Activated effector memory CD4-positive, alpha-beta T cell treated with anti-CD3 and anti-CD28 coated beads, Interleukin-2, amount 50 U/mL, for 16 hours (primary cell): ENCODE data around the gene VTN.

Experiments
- DNase-seq: peaks from one replicate; pipeline ENCODE4 v3.0.0-alpha.2; 2020

Gene VTN, protein sequence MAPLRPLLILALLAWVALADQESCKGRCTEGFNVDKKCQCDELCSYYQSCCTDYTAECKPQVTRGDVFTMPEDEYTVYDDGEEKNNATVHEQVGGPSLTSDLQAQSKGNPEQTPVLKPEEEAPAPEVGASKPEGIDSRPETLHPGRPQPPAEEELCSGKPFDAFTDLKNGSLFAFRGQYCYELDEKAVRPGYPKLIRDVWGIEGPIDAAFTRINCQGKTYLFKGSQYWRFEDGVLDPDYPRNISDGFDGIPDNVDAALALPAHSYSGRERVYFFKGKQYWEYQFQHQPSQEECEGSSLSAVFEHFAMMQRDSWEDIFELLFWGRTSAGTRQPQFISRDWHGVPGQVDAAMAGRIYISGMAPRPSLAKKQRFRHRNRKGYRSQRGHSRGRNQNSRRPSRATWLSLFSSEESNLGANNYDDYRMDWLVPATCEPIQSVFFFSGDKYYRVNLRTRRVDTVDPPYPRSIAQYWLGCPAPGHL

DNA sequence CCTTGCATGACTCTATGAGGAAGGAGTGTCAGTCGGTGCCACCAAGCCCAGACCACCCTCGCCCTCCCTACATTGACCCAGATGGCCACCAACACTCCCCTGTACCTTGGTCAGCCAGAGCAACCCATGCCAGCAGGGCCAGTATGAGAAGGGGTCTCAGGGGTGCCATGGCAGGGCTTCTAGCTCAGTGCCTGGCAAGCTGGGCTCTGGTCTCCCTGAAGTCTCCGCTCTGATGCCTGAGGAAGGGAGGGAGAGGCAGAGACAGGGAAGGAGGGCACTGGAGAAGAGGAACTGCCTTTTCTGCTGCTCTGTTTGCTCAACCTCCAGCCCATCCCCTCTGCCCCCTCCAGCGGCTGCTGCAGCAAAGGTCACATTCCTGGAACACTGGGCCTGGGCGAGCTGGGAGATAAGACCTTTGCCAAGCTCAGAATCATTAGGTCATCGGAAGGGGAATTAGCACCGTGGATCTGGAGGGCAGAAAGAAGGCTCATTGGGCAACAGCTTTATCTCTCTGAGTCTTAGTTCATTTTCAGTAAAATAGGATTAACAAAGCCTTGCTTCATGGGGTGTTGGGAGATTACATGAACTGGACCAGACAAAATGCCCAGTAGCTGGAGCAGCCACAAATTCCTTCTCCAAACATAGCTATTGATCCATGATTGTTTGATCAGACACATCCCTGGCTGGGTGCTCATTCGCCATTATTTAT, at the start of gene VTN:
Gene VTN (minus strand): TSS at position 273 of the 709 bp plus-strand sequence. CDS start 104 bp downstream, at position 169.
- no peak for DNase-seq

DNA sequence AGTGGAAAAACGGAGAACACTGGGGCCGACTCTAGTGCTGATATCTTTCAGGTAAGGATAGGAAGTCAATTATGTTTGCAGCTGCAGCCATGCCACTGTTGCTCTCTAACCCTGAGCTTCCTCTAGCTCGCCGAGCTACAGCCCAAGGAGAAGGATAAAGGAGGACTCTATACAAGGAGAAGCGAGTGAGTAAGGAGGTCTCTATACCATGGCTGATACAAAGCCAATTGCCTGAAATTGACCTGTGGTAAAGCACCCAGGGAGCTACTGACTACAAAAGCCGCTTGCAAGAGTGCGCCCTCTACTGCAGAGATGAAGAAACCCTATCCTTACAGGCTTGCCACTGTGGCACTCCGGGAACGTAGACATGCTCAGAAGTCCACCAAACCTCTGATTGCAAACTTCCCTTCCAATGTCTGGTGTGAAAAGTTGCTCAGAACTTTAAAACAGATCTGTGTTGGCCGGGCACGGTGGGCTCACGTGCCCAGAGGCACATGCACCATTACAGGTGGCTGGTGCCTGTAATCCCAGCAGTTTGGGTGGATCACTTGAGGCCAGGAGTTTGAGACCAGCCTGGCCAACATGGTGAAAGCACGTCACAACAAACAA, 46.7 kb upstream of the VTN start:
- DNase-seq, result peak; percentile 77

DNA sequence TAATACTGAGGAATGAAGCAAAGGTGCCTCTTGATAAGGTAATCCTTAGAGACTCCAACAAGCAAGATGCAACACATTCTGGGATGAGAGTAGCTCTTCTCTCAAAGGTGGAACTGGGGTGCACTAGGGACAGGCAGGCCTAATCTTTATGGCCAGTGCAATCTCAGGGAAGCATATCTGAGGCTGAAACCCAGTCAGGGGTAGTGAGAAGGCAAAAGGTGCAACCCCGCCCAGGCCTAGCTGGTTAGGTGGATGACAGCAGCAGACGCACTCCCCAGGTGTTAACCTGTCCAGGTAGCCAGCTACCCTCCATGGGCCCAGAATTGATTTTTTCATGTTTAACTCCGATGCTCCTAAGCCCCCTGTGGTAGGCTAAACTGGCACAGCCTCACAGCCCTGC, 45.8 kb upstream of the VTN start:
- no peak for DNase-seq

DNA sequence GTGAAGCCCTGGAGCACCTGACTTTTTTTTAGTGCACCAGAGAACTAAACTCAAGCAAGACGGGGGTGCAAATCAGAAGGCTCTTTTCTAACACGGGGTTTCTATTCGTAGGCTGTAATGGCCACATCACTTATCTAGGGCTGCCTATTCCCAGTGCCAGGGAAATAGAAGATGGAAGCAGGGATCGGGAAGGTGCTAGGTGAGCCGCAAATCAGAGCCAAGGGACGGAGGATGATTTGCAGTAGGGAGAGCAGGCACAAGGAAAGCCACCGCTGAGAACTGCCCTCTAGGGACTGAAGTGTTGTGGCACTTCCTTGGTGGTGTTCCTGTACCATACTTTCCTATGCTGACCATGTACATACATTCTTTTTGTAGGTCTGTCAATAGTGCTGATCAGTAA, 43.7 kb upstream of the VTN start:
- DNase-seq, result no peak

DNA sequence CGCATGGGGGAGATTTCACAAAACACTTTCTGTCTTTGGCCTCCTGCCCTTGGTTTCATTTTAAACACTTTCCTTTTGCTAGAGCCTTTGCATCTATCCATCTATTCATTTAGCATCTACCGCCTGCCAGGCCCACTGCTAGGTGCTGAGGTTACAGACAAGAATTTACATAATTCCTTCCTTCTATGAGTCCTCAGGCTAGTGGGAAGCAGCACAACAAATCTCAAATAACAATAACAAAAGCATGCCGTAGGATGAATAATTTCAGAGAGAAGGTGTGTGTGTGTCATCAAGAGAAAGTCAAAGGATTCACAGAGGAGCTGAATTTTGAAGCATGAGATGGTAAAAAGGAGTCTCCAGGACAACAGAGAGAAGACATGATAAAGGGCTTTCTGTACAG, 42.0 kb upstream of the VTN start:
- DNase-seq, result no peak

DNA sequence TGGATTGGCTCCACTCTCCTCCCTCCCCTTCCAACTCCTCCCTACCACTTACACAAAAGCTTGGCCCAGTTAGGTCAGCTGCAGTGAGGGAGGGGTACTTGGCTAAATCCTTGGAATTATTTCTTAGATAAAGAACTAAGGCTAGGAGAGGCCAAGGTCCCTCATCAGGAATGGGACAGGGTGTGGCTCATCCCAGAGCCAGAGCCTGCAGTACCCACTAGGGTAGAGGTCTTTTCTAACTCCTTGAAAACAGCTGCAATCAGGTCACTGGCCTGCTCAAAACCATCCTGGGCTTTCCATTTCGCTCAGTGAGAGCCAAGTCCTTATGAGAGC, 37.8 kb upstream of the VTN start:
- DNase-seq, result no peak

DNA sequence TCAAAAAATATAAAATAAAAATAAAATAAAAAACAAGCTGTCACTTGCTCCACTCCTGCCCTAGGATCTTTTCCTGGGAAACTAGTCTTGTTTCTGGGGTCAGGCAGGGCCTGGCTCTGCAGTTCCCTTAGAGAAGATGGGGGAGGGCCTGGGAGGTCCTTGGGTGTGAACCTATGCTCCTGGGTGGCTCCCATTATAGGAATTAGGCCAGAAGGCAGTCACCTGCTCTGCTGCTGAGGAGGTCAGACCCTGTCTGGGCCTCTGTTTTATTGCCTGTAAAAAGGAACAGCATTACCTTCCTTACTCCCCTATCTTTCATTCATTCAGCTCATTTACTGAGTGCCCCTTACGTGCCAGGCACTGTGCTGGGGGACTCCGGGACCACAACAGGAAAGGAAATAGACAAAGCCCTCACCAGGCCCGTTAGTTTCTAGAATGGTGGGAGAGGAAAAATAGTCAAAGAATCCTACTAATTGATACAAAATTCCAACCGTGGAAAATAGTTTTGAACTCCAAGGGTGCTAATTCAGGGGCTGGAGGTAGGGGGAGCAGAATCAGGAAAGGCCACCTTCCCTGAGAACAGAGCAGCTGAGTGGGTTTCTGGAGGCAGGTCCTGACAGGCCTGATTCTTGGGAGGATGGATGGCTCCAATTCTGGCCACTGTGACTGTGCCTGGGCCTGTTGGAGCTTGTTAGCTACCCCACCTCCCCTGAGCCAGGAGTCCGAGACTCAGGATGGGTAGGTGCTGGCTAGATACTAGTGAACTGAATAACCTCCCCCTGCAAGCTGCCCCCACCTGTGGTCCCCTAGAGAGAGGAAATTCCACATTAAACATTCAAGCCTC, 37.2 kb upstream of the VTN start:
- no peak for DNase-seq

DNA sequence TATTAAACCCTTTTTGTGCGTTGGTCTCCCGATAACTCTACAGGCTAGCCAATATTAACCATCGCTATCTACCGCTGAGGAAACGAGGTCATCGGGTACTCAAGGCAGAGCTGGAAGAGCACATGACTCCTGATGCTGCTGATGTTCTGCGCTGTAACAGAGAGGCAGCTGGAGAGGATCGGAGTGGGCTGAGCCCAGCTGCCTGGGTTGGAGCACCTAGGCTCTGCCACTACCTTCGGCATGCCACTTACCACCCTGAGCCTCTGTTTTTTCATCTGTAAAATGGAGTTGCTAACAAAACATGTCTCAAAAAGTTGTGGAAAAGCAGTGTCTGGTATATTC, 36.3 kb upstream of the VTN start:
- no peak for DNase-seq

DNA sequence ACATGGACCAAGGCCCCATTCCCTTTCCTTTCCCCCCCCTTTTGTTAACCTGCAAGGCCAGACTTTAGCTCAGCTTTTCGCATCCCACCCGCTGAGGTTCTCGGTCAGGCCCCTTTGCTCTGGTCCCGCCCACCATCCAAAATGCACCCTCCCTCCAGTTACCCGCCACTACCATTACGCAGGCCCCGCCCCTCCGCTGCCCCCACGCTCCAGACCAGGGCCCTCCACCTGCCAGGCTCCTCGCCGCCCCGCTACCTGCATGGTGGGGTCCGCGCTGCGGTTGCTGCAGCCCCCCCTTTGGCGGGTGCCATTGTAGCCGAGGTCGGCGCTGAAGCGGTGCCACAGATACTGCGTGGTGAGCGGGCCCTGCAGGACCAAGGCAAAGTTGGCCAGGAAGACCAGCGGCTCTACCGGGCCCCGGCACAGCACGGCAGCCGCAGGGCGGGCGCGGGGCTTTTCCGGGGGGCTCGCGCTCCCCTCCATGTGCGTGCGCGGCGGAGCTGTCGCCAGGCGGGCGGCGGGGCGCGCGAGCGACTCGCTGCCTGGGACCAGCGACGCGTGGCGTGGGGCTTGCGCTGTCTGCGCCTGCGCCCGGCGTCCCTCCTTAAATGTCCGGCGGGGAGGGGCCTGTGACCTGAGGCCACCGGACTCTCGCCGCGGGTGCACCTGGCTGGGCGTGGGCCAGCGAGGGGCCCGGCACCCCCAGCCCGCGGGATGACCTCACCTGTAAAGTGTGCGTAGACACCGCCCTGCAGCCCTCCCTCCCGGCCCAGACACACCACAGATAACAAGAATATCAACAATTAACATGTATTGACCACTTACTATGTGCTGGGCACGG, 35.7 kb upstream of the VTN start, which contains the start of gene SLC46A1:
Gene SLC46A1 (minus strand): TSS at position 581 of the 841 bp plus-strand sequence. CDS start 98 bp downstream, at position 483.
- peak; percentile 79 for DNase-seq

DNA sequence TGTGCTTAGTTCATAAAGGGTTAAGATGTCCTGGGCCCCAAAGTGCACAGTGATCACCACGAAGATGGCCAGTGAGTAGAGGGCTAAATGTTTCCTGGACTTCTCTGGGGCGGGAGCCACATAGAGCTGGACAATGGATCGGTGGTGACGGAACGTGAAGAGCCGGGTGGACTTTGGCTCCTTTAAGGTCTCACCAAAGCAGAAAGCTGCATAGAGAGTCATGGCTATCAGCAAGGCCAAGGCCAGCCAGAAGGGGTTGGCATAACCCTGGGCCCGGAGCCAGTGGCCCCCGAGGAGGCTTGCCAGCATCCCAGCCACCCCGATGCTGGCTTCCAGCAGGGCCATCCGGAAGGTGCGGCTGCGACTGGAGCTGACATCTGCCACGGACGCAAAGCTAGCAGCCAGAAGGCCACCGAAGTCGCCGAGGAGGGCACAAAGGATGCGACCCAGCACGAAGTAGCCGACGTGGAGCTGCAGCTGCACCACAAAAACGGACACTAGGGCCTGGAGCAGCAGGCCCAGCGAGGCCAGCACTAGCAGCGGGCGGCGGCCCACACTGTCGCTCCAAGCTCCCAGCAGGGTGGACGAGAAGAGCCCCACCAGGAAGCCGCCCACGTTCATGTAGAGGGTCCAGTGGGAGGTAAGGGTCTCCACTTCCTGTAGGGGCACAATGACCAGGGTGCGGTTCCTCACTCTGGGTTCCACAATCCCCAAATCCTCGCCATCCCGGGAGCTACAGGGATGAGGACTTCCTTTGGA, 34.9 kb upstream of the VTN start:
- no peak for DNase-seq

DNA sequence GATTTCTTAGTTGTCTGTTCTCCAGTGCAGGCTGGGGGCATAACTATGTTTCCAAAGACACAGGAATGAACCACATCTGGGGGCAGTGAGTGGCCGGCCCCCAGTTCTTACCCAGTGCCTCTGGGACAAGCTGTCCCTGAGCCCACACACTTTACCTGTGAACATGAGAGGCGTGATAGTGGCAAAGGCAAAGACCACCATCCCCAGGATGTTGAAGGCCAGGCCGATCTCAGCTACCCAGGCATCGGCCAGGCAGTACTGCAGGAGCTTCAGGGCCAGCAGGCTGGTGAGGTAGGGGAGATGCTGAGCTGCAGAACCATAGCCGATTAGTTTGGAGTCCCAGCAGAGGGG, 34.3 kb upstream of the VTN start:
- DNase-seq, result no peak

DNA sequence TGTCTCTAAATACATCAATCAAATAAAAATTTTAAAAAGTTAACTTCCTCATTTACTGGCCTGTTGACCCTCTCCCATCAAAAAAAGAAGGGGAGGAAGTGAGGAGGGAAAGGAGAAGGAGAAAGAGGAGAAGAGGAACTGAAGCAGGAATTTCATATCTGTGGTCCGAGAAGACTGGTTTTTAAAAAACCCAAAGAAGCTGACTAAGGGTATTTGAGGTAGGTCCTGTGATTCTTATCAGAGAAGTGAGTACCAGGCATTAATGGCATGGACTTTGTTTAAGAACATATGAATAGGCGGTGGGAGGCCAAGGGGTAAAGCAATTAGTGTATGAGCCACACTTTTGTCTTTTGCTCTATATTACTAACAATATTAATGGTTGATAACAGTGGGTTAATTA, 33.9 kb upstream of the VTN start:
- no peak for DNase-seq

DNA sequence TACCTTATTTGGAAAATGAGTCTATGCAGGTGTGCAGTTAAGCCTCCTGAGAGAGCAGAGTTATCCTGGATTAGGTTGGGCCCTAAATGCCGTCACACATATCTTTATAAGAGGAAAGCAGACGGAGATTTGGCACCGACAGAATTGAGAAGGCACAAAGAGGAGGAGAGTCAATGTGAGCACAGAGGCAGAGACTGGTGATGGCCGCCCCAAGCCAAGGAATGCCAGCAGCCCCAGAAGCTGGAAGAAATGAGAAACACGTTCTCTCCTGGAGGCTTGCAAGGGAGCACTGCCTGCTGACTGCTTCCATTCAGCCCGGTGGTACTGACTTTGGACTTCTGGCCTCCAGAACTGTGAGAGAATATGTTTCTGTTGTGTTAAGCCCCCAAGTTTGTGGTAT, 32.7 kb upstream of the VTN start:
- DNase-seq, result no peak

DNA sequence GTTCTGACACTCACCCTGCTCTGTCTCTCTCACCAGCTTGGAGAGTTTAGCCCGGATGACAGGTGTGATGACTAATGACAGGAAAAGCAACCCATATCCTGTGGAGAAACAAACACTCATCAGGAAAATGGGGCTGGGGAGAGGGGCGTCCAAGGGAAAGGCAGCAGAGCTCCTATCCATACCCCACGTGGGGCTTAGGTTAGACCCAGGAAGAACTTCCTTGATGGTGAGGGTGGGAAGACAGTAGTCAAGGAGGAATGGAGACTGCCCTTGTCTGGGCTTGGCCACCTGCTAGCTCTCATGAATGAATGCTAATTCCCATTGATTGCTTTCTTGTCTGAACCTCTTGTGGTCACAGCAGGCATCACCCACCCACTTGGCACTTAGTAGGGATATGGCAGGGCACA, 32.1 kb upstream of the VTN start:
- DNase-seq, result no peak

DNA sequence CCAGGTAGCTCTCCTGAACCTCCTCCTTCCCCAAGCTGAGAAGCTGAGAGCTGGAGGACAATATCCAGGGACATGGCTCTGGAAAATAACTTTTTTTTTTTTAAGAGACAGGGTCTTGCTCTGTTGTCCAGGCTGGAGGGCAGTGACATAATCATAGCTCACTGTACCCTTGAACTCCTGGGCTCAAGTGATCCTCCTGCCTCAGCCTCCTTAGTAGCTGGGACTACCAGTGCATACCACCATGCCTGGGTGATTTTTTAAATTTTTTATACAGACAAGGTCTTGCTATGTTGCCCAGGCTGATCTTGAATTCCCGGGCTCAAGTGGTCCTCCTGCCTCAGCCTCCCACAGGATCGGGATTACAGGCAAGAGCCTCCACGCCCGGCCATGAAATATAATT, 29.7 kb upstream of the VTN start:
- DNase-seq, result no peak

DNA sequence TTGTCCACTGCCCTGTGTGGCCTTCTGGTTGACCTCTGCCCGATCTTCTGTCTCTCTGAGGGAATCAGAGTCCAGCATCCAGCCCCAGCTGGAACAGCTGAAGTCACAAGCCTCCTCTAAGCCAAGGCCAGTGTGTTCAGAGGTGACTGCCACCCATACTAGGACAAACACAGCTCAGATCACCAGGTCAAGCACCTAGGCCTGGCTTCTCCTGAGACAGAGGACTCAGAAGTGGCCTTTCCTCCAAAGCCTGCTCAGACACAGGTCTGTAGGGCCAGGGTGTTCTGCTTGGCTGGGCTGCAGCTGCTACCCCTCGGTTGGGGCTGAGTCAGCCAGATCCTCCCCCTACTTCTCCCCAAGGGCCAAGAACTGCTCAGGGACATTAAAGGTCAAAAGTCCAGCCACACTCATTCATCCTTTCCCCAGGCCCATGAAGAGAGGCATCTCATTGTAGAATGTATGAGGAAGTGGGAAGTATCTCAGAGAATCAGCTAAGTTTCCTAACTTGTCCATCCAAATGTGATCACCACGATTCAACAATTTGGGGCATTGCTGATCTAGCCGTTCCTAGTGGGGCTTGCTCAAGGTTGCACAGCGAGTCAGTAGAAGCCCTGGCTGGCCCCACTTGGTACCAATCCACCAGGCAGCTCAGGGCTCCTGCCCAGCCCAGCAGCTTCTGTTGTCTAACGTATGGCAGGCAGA, 28.3 kb upstream of the VTN start:
- no peak for DNase-seq

DNA sequence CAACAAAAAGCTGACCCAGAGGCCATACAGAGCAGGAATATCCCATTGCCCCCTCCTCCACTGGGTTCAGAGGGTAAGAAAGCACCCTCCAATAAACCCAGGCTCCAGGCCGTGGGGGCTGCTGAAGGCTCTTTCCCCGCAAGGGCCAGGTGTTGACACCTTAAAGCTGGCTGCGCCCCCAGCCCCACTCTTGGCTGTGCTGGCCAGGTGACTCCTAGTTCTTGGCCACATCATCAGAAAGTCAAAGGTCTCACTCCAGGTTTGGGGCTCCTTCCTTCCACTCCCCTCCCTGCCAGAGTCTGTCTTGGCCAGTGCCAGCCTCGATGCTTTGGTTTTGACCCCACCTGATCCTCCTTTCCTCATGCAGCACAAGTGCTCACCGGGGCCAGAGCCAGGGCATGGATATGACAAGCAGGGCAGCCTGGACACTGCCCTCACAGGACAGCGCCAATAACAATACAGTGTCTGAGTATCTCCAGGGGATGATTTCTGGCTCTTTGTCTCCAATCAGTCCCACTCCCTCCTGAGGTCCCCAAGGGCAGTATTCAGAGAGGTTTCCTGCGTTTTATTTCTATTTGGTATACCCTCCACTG, 27.7 kb upstream of the VTN start:
- no peak for DNase-seq

DNA sequence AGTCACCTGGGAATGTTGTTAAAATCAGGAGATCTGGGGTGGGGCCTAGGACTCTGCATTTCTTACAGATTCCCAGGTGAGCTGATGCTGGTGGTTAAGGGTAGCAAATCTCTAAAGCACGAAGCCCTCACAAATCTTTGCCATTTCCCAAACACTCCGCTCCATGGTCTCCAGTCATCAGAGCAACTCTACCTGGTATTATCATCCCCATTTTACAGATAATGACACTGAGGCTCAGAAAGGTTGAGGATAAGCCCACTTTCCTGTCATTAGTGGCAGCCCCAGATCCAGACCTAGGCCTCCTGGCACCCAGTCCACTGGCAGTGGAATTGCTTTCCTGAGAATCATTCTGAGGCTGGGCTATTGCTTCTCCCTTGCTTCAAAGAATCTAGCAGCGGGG, 27.2 kb upstream of the VTN start:
- no peak for DNase-seq

DNA sequence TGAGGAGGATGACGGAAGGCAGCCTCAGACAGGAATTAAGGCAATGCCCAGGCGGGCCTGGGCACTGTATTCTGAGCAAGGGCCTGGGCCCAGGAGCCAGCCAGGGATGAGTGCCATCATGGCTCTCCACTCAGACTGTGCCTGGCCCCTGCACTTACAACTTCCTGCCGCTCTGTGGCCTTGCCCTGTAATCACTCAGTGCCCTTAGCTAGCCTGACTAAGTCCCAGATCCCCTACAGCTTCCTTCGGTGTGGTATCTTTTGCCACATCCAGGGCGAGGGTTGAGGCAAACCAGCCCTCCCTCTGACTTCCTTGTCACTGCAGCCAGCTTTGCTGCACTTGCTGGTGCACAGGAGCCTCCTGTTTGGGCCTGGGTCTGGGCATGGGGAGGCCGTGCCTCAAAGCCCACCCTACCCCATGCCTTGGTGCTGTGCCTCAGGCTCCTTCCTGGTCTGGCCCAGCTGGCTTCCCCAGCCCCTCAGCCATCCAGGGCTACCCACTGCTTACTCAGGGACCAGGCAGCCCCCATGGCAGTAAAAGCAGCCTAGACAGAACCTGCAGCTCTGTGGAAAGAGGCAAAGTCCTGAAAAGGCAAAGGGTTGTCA, 26.6 kb upstream of the VTN start:
- DNase-seq, result no peak

DNA sequence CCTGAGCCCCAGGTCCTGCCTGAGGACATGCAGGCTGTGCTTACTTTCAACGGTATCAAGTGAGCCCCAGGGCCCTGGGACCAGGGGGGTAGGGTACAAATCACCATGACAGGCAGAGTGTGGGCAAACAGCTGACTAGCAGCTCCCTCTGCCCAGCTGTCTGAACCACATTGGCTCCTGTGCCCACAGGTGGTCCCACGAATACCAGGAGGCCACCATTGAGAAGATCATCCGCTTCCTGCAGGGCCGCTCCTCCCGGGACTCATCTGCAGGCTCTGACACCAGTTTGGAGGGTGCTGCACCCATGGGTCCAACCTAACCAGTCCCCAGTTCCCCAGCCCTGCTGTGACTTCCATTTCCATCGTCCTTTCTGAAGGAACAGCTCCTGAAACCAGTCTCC, 25.9 kb upstream of the VTN start:
- no peak for DNase-seq
